ENCODE results near the gene ABAT. TPM values are rescaled to one million over a fixed set of nuclear protein-coding genes. Genes with fewer than 3 reads are reported as not detected.

Gene ABAT
- polyA plus RNA-seq, 1 donor: 17.1 TPM

DNA sequence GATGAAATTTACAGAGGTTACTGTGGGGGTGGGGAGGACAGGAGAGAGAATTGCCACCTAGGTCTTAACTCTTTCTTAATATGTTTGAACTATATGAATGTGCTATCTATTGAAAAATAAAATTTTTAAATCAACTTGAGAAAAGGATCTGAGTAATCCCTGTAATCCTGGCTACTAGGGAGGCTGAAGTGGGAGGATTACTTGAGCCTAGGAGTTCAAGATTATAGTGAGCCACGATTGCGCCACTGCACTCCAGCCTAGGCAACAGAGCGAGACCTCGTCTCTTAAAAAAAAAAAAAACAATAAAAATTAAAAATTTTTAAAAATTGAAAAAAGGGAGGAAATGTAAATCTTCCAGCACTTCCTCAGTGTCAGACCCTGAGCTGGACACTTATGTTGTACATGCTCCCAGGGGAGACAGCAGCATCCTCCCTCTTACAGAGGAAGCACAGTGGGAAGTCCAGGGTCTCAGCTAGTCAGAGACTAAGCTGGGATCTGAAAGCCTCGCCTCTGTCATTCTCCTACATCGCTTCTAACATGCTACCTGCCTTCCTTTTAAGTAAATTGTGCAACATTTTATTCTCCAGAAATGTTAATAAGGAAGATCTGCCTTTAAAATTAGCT, 145.1 kb downstream of the ABAT start:
- DNase-seq: no peak

DNA sequence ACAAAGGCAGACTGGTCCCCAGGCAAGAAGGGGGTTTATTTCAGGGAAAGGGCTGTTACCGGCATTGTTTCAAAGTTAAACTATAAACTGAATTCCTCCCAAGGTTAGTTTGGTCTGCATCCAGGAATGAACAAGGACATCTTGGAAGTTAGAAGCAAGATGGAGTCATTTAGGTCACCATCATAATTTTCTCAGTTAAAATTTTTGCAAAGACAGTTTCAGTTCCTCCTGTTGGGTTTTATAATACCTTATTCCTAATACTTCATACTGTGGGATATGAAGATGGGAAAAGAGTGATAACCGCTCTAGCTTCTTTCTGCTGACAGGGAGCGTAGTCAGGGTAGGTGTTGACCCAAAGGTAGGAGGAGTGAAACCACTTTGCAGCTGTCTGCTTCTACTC, 148.0 kb downstream of the ABAT start:
- no peak for DNase-seq

DNA sequence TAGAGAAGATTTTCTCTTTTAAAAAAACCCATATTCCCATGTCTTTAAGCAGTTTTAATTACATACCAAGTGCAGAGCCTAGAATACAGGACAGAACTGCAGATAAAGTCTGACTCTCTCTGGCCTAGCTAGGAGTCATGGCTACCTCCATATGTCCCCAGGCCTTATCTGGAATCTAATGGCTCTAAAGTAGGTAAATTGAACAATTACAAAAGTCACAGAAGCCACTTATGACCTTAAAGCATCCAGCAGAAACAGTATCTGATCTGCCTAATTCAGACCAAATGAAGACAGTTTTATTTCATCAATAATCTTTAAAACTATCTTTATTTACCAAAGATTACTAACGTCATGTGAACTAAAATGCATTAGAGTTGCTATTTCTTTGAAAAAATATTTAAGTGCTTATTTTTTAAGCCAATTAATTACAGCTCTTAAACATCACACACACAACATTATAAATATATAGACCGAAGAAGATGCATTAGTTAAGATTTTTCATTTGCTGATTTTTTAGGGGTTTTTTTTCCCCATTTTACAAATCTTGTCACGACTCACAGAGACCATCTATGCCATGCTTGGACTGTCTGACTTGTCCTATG, 152.0 kb downstream of the ABAT start:
- DNase-seq: no peak

DNA sequence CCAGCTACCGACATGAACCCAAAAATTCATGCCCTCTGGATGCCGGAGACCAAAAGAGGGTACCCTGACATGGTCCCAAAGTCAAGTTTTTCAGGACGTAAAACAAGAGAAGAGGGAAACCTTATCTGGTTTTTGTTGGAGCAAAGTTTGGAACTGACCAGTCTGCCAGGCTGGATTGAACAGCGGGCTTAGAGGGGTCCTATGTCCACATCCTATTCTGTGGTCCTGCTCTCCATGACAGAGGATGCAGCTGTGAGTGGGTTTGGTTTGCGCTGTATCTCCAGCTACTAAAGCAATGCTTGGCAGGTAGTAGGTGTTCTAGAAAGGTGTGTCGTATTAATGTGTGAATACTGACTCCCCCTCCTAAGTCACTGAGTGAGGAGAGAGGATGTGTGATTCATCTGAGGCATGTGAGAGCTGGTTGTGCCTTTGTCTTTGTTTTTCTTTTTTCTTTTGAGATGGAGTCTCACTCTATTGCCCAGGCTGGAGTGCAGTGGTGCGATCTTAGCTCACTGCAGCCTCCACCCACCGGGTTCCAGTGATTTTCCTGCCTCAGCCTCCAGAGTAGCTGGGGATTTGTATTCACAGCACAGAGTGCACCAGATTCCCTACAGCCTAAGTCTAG, 154.2 kb downstream of the ABAT start:
- DNase-seq: no peak

DNA sequence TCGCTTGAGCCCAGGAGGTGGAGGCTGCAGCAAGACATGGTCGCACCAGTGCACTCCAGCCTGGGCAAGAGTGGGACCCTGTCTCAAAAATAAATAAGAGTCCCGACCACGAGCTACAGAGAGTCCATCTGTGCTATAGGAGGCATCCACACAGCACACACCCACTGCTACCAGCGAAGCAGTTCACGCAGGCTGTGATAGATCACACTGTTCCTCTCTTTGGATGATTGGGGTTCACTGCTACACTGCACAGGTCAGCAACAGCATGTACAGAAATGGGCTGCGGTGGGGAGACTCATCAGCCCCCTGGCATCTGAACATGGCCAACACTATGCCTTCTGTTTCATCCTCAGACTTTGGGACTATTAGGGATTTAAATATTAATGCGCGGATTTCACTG, 157.0 kb downstream of the ABAT start:
- DNase-seq: no peak

DNA sequence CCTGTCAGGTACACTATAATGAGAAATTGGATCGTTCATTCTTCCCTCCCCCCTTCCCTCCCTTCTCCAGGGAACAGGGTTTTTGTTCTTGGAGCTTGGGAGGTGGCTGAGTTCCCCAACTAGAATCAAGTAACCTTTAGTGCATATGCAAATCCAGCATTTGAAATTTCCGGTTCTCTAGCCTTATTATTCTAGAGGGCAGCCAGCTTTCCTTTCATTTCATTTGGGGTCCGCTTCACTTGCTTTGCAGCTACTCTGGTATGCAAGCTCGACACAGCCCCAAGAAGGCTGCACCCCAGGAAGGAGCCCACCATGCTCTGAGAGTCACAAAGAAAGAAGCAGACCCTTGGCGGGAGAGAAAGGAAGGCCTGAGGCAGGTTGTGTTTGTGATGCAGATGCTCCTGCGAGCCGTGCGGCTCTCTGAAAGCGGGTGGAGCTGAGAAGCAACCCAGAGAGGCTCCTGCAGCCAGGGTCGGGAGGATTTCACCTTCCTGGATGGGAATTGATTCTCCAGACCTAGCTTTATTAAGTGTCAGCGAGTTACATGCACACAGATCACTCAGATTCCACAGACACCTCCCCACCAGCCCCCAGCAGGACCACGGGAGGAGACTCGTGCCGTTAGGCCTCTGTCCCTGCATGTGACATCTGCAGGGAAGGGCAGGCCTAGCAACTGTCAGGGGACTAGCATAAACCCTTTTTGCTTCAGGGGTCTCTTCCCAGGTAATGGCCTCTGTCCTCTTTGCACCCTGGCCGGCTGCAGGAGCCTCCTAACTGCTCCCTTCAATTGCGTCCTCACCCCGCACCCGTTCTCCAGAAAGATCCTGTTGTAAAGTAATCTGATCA, 157.7 kb downstream of the ABAT start:
- no peak for DNase-seq

DNA sequence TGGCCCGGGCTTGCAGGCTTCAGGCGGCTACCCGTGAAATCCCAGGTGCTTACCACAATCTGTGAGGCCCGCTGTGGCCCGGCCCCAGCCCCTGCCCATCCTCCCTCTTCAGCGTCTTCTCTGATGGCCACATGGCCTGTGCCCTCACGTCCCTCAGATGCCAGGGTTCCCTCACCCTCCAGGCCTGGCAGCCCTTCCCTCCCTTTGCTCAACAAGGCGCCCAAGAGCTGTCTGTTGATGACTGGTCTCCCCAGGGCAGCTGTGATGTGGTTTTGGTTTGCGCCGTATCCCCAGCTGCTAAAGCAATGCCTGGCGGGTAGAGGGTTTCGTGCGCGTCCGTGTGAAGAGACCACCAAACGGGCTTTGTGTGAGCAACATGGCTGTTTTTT, 158.3 kb downstream of the ABAT start:
- no peak for DNase-seq

Other genes starting within 250 kb of the ABAT start
- not detected for gene TMEM114, start 84.1 kb upstream of the ABAT start, polyA plus RNA-seq (ENCODE audit: insufficient read length)
- gene METTL22, start 52.9 kb upstream of the ABAT start, polyA plus RNA-seq (ENCODE audit: insufficient read length): 25.6 TPM
- 11.4 TPM for gene TMEM186, start 123.0 kb downstream of the ABAT start, polyA plus RNA-seq (ENCODE audit: insufficient read length)
- gene PMM2, start 123.2 kb downstream of the ABAT start, polyA plus RNA-seq (ENCODE audit: insufficient read length): 17.4 TPM
- 141 TPM for gene CARHSP1, start 194.4 kb downstream of the ABAT start, polyA plus RNA-seq (ENCODE audit: insufficient read length)
- gene LITAFD, start 207.7 kb downstream of the ABAT start, polyA plus RNA-seq (ENCODE audit: insufficient read length): not detected